Measurements from ENCODE around the gene SYT4. TPM values are rescaled to one million over a fixed set of nuclear protein-coding genes. Genes with fewer than 3 reads are reported as not detected.

The SYT4 gene, protein sequence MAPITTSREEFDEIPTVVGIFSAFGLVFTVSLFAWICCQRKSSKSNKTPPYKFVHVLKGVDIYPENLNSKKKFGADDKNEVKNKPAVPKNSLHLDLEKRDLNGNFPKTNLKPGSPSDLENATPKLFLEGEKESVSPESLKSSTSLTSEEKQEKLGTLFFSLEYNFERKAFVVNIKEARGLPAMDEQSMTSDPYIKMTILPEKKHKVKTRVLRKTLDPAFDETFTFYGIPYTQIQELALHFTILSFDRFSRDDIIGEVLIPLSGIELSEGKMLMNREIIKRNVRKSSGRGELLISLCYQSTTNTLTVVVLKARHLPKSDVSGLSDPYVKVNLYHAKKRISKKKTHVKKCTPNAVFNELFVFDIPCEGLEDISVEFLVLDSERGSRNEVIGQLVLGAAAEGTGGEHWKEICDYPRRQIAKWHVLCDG
- total RNA-seq: not detected in 2 replicates

DNA sequence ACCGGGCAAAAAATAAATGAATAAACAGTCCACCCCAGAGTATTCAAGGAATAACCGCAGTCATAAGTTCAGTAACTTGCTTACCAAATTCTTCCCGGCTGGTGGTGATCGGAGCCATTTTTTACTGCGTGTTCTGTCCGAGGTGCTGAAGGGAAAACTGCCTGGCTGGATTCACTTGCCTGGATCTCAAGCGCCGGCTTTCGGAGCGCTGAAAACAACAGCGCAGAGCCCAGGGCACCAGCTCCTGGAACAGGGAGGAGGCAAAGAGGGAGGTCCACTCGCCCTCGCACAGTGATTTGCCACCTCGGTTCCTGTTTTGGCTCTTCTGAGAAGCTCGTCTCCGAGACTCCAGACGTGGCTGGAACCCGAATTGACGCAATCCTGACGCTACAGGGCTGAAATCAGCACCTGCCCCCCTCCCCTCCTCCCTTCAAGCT, at the start of gene SYT4:
Gene SYT4 (minus strand): TSS at position 327 of the 437 bp plus-strand sequence. CDS start 209 bp downstream, at position 118.

Other genes with a start within 250 kb of the SYT4 start
- not detected in 2 replicates for gene RIT2, start 161.8 kb downstream of the SYT4 start, total RNA-seq